Prostate gland (tissue), 2 donors: ENCODE measurements around the gene VWA8. TPM values are rescaled to one million over a fixed set of nuclear protein-coding genes. Genes with fewer than 3 reads are reported as not detected.
"Not testable (repeated sequence)": the region's sequence is repeated elsewhere in the genome, so short reads cannot be mapped to it uniquely, and the experiment has no call there.

Source experiments
- DNase-seq: peaks from one replicate; pipeline ENCODE4 v3.0.0-alpha.2; 2019; ENCODE audit warnings: low spot score
- H3K27ac ChIP-seq, 2 donors: fragments of 200-600 bp; sonication (generic); 2 replicates each; pipeline ENCODE4 v1.5.1; 2017 to 2019
- H3K27me3 ChIP-seq: fragments of 200-600 bp; sonication (generic); replicated peaks from 2 replicates; pipeline ENCODE4 v1.5.1; 2019; ENCODE audit not compliant: insufficient read depth
- H3K36me3 ChIP-seq, 2 donors: fragments of 200-600 bp; sonication (generic); 1 replicate in 1 of 2; 2 replicates in 1 of 2; pipeline versions ENCODE4 v1.5.1 to v1.8.1; 2017 to 2019
- H3K4me1 ChIP-seq: fragments of 200-600 bp; sonication (generic); replicated peaks from 2 replicates; pipeline ENCODE4 v1.5.1; 2019
- H3K4me3 ChIP-seq, 2 donors: fragments of 200-600 bp; sonication (generic); 2 replicates each; pipeline ENCODE4 v1.5.1; 2017 to 2019
- H3K9me3 ChIP-seq: fragments of 200-600 bp; sonication (generic); 2 replicates; pipeline ENCODE4 v1.5.1; 2017
- POLR2A ChIP-seq: fragments of 450-650 bp; IDR thresholded peaks from one replicate; pipeline ENCODE4 v1.6.1; 2016; ENCODE audit warnings: antibody characterized with exemption, mild to moderate bottlenecking
- POLR2AphosphoS5 ChIP-seq: sonication (generic); formaldehyde crosslinking; IDR thresholded peaks from one replicate; pipeline ENCODE4 v1.6.1; 2017; ENCODE audit warnings: antibody characterized with exemption
- WGBS: methylation state at CpG from one replicate; pipeline ENCODE4 v1.1.5; 2018; 5-methylcytosine and 5-hydroxymethylcytosine counted together
- intact Hi-C: fragments of 100-400 bp; cut with DNase I; formaldehyde crosslinking; loops from one replicate; pipeline ENCODE4 v1.14.2; 2022
- total RNA-seq, 2 donors: library from RNA; depleted of rRNA; stranded (reverse); fragments of >200 nt; gene quantifications; one replicate each; pipeline ENCODE4 v1.1.0, GENCODE V29; 2016
- TF ChIP-seq, protein P1 (sequence below), 4 experiments: fragments of 200-600 bp in 2 of 4; fragments of 450-650 bp in 2 of 4; sonication (generic) in 2 of 4; IDR thresholded peaks; 1 replicate in 3 of 4; 2 replicates in 1 of 4; pipeline ENCODE4 v1.5.1; 2016 to 2019; ENCODE audit warnings: antibody characterized with exemption in 4 of 4, mild to moderate bottlenecking in 2 of 4, moderate library complexity in 2 of 4

Gene VWA8
- total RNA-seq, 2 donors from 2014 or later: 18.1 to 21.8 TPM

DNA sequence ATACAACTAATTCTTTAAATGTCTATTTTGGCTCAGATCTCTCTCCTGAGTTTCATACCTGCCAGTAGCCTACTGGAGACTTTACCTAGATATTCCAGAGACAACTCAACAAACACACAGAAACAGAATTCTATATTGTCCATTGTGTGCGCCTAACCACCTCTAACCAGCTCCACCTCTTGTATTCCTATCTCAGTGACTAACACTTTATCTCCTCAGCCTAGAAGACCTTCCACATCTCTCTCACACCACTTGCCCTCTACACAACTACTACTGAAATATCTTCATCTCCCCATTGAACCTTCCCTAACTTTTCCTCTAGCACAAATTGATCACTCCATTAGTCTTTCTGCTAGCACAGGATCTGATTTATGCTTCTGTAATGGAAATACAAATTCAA, 6.7 kb downstream of the VWA8 start:
- Histone ChIP-seq H3K4me3 (no peak overlapping the region), H3K27ac (no peak overlapping the region), H3K9me3 (no peaks in the 10 kb centered on the region), H3K27me3 (no peaks in the 10 kb centered on the region), H3K36me3 (no peaks in the 10 kb centered on the region), H3K4me1 (no peaks in the 10 kb centered on the region)
- intact Hi-C loops: no loop called here
- 97% methylated on average over 1 of the region's 1 CpG for WGBS
- TF ChIP-seq POLR2A (no peak), POLR2AphosphoS5 (no peak)
- TF ChIP-seq, protein P1, sequence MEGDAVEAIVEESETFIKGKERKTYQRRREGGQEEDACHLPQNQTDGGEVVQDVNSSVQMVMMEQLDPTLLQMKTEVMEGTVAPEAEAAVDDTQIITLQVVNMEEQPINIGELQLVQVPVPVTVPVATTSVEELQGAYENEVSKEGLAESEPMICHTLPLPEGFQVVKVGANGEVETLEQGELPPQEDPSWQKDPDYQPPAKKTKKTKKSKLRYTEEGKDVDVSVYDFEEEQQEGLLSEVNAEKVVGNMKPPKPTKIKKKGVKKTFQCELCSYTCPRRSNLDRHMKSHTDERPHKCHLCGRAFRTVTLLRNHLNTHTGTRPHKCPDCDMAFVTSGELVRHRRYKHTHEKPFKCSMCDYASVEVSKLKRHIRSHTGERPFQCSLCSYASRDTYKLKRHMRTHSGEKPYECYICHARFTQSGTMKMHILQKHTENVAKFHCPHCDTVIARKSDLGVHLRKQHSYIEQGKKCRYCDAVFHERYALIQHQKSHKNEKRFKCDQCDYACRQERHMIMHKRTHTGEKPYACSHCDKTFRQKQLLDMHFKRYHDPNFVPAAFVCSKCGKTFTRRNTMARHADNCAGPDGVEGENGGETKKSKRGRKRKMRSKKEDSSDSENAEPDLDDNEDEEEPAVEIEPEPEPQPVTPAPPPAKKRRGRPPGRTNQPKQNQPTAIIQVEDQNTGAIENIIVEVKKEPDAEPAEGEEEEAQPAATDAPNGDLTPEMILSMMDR (IDR thresholded peaks at IDR 0.05): no peak
- DNase-seq: no peak

DNA sequence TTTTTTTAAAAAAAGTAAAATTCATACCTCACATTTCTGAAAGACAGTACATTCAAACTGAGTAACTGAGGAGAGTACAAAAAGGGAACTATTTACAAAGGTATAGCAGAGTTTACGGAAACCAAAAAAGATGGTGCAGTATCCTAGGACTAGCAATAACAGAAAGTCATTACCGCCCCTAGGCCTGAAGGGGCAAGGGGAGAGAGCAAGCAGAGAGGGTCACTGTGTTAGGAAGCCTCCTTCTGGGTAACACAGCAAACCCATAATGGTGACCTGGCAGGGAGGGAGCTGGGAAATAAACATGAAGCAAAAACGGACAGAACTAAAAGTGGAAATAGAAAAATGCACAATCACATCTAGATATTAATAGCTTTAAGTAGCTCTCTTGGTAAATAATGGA, 8.2 kb downstream of the VWA8 start:
- no peaks in the 10 kb centered on the region for H3K9me3 ChIP-seq
- DNase-seq: no peak
- no peak overlapping the region for H3K4me3 ChIP-seq
- H3K27me3 ChIP-seq: no peaks in the 10 kb centered on the region
- TF ChIP-seq POLR2A (no peak), POLR2AphosphoS5 (no peak)
- TF ChIP-seq, protein P1 (IDR thresholded peaks at IDR 0.05): no peak
- no peak overlapping the region for H3K27ac ChIP-seq
- no peaks in the 10 kb centered on the region for H3K4me1 ChIP-seq
- intact Hi-C loops: no loop called here
- no peaks in the 10 kb centered on the region for H3K36me3 ChIP-seq
- 86% methylated on average over 3 of the region's 3 CpGs for WGBS

DNA sequence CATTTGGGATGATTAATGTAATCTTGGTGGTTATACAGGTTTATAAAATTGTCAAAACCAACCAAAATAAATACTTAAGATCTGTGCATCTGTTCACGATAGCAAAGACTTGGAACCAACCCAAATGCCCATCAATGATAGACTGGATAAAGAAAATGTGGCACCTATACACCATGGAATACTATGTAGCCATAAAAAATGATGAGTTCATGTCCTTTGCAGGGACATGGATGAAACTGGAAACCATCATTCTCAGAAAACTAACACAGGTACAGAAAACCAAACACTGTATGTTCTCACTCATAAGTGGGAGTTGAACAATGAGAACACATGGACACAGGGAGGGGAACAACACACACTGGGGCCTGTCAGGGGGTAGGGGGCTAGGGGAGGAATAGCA, 11.8 kb downstream of the VWA8 start:
- H3K4me3 ChIP-seq, H3K4me1 ChIP-seq, H3K27me3 ChIP-seq, intact Hi-C loops, H3K9me3 ChIP-seq, H3K36me3 ChIP-seq, H3K27ac ChIP-seq, DNase-seq: not testable (repeated sequence)
- WGBS: 68% methylated on average over 1 of the region's 1 CpG

DNA sequence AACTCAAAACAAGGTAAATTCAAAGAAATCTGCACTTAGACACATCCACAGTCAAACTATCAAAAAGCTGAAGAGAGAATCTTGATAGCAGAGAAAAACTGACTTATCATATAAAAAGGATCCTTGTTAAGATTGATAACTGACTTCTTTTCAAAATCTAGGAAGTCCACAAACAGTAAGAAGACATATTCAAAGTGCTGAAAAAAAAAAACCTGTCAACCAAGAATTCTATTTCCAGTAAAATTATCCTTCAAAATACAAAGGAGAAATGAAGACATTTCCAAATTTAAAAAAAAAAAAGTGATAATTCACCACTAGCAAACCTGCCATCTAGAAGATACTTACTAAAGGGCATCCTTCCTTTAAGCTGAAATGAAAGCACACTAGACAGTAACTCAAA, 15.0 kb downstream of the VWA8 start:
- TF ChIP-seq POLR2AphosphoS5 (no peak), POLR2A (no peak)
- TF ChIP-seq, protein P1 (IDR thresholded peaks at IDR 0.05): no peak
- H3K27ac ChIP-seq: no peak overlapping the region
- DNase-seq: no peak
- H3K27me3 ChIP-seq: no peaks in the 10 kb centered on the region
- H3K4me3 ChIP-seq: no peak overlapping the region
- no peaks in the 10 kb centered on the region for H3K9me3 ChIP-seq
- intact Hi-C loops: no loop called here
- H3K36me3 ChIP-seq: no peaks in the 10 kb centered on the region
- H3K4me1 ChIP-seq: no peaks in the 10 kb centered on the region

DNA sequence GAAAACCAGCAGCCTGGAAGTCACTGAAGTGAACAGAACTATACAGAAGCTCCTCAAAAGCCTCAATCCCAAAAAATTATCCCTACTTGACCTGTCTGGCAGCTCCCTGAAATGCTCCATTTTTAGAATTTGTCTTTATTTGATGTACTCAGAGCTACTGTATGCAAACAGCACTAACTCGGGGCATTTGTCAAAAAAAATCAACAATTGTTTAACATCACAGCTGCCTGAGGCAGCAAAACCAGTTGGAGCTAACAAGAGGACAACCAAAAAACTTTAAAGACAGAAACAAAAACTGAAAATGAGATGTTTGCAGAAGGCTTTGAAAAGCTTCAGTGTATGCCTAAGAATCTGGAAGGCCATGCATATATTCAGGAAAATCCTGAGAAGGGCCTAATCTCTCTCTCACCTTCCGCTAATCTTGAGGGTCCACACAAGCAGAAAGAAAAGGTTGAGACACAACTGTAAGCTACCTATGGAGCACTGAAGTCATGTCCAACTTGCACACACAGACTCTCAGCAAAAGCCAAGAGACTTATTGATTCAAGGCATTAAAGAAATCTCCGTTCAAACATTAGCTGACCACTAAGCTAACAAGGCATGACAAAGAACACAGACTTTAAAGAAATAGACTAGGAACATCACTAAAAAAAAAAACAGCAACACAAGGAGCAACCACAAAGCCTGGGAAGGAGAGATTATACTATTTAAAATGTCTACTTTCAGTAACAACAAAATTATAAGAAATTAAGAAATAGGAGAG, 16.1 kb downstream of the VWA8 start:
- intact Hi-C loops: no loop called here
- peak; percentile 13 for TF ChIP-seq POLR2AphosphoS5
- TF ChIP-seq, protein P1 (IDR thresholded peaks at IDR 0.05): no peak
- TF ChIP-seq POLR2A: no peak
- Histone ChIP-seq H3K4me3 (no peak overlapping the region), H3K27me3 (no peaks in the 10 kb centered on the region), H3K27ac (peak overlapping the region in 1 of 2 donors; percentile 21), H3K4me1 (no peaks in the 10 kb centered on the region), H3K9me3 (no peaks in the 10 kb centered on the region), H3K36me3 (no peaks in the 10 kb centered on the region)
- 58% methylated on average over 3 of the region's 3 CpGs for WGBS
- DNase-seq: no peak
